GM18526 (cell line): ENCODE measurements around the gene GRAMD1C.

Source experiments
- POLR2A ChIP-seq: IDR thresholded peaks from 3 replicates; pipeline ENCODE4 v1.6.1; 2011; ENCODE audit not compliant: insufficient read length; ENCODE audit errors: extremely low read depth

GRAMD1C gene

DNA sequence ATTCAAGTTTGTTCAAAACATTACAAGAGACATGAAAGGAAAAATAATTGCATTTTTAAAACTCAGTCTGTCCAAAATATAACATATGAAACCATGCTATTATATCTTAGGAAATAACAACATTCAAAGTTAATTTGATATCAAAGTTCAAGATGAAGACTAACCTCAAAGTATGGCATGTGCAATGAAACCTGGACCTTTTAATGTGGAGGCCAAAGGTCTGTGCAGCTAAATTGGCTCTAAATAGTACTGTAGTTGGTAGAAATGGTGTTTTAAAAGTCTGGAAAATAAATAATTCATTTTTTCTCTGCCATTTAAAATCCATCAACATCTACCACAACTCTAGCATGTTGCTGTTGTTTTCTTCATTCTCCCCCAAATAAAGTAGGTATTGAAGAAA lies 8.7 kb downstream of the GRAMD1C start:
- no peak for TF ChIP-seq POLR2A

DNA sequence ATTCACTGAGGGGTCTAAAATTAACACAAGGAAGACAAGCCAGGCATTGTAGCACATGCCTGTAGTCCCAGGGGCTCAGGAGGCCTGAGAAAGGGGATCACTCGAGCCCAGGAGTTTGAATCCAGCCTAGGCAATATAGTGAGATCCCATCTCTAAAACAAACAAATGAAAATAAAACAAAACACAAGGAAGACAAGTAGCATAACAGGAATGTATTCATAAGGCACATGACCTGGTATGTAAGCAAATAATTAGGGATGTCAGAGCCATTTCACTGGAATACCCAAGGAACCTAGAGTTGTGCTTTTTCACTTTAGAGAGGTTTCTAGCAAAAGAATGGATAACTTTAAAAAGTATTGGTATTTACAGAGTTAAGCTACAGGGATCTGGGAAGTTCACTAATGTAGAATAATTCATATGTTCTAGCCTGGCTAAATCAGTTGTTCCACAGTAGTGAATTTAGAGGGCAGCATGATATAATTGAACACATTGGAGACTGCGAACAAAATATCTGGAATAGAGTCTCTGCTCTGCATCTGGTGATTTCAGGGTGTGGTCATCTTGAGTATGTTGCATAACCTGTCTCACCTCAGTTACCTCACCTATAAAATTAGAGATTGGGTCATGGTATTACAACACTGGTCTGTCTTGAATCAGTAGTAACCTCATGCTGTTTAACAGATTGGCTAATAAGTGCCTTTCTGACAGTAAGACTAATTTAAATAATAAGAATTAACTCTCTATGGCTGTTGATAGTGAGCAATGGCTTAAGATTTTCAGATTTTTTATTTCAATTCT lies 9.3 kb downstream of the GRAMD1C start:
- no peak for TF ChIP-seq POLR2A

GRCh38 chr3:113852506-113852905 lies 13.9 kb downstream of the GRAMD1C start:
- TF ChIP-seq POLR2A, result no peak

DNA sequence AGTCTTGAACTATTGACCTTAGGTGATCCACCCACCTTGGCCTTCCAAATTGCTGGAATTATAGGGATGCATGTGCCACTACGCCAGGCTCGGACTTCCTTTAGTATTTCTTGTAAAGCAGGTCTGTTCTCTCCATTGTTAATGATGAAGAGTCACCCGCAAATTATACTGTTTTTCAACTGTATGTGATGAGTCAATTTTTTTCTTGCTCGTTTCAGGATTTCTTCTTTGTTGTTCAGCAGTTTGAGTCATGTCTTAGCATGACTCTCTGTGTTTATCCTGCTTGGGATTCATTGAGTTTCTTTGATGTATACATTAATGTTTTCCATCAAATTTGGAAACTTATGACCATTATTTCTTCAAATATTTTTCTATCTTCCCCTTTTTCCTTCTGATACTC lies 28.9 kb downstream of the GRAMD1C start:
- TF ChIP-seq POLR2A, result no peak

- no peak for TF ChIP-seq POLR2A
Measured at GRCh38 chr3:113873293-113873692, 34.7 kb downstream of the GRAMD1C start.

- no peak for TF ChIP-seq POLR2A
Measured at GRCh38 chr3:113873814-113874526, 35.4 kb downstream of the GRAMD1C start.

GRCh38 chr3:113878403-113878802 lies 39.8 kb downstream of the GRAMD1C start:
- TF ChIP-seq POLR2A, result no peak

GRCh38 chr3:113885050-113885449 lies 46.5 kb downstream of the GRAMD1C start:
- TF ChIP-seq POLR2A, result no peak

GRCh38 chr3:113890256-113890900 lies 51.8 kb downstream of the GRAMD1C start:
- TF ChIP-seq POLR2A, result no peak

DNA sequence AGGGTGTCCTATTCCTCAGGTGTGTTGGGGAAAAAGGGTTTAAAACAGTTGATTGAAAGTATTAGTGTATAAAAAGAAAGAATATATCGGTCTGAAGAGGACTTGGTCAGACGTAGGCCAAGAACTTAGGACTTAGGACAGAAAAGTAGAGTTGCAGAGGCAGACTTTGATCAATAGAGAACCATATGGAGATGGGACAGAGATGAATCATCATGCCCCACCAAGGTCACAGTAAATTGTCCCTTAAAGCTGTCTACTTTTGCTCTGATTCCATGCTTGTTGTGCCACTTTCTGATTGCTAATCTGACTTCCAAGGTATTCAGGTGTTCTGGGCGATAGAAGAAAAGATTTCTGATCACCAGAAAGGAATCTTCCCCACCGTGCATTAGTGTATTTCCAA lies 56.3 kb downstream of the GRAMD1C start:
- TF ChIP-seq POLR2A, result no peak

DNA sequence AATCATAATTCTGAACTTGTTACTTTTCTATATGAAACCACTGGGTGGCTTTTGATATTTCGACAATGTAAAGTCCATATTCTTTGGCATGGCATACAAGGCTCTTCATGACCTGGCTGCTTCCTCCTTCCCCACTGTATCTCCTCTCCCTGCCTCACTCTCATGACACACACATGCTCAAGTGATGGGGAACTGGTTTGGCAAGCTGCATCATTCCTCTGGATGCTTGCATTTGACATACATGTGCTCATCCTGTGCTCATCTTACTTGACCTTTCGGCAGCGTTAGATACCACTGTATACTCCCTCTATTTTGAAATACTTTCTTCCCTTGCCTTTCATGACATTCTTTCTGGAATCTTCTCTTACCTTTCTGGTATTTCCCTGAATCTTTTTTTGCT lies 57.4 kb downstream of the GRAMD1C start:
- TF ChIP-seq POLR2A, result no peak

DNA sequence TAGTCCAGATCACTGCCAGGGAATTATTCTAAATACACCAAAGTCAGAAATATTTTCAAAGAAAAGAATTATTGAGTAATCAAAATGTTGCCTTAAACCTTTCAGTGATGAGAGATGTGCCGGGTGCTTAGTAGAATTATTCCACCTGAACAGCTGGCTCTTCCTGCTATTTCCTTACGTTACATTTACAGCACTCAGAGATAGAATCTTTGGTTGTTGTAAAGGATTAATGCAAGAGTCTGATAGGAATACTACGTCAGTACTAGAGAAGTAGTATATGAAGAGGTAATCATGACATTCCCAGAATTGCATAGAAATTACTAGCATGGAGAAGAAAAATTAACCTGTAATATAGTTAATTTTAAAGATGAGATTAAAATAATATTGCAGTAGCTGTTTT lies 58.3 kb downstream of the GRAMD1C start:
- TF ChIP-seq POLR2A, result no peak

DNA sequence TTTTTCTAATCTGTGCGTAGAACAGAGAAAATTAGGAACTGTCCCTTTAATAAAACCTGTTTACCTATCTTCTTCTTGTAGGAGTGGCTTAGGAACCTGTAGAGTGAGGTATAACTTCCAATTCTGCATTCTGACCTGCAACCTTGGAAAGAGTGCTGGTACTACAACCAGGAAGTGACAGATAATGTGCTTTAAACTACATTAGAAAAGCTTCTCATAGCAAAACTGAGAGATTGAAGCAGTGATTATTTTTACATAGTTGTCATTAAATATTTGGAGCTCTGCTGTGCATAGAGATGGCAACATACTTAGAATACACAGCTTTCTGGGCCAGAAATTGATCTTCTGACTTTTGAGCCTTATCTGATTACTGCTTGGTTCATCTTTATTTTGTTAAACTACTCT lies 58.8 kb downstream of the GRAMD1C start:
- no peak for TF ChIP-seq POLR2A

DNA sequence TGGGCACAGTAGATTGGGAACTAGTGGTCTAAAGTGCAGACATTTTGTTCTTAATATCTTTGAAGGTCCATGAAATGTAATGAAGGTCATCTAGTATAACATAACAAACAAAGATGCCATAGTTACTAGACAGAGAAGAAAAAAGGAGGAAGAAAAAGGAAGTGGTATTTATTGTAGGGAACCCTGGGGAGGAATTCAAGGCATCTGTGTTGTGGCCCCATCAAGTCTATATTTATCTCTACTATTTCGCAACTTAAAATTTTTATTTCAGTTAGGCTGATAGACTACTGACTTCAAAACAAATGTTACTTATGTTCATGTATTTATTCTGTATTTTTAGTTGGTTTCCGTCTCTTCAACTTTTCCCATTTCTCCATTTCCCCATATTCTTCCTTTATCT lies 60.3 kb downstream of the GRAMD1C start:
- TF ChIP-seq POLR2A, result no peak

DNA sequence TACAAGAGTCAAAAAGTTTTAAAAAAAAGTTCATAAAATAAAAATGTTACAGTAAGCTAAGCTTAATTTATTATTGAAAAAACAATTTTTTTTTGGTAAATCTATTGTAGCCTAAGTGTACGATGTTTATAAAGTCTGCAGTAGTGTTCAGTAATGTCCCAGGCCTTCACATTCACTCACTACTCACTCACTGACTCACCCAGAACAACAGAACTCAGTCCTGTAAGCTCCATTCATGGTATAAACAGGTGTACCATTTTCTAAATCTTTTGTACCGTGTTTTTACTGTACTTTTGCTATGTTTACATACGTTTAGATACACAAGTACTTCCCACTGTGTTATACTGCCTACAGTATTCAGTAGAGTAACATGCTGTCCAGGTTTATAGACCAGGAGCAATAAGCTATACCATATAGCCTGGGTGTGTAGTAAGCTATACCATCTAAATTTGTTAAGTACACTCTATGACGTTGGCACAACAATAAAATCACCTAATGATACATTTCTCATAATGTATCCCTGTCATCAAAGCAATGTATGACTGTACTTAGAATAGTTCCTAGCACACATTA lies 68.1 kb downstream of the GRAMD1C start:
- no peak for TF ChIP-seq POLR2A

DNA sequence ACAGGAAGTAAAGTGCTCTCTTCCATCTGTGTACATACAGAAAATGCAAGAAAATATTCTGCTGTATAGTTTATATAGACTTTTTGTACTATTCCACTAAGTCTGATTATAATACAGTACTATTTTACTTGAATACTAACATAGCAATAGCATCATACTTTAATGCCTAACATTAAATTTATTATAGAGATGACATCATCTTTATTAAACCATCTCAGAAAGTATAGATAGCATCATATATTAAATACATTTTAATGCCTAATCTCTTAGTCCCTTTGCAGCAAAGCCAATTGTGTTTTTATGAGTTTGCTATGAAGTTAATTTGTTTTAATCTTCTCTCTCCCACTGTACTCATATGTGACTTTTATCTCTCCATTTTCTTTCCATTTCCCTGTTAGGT lies 69.5 kb downstream of the GRAMD1C start:
- no peak for TF ChIP-seq POLR2A
